NCI-H187 treated with DMSO at 0.1 percent for 48 hours (cell line): ENCODE data around the gene KRT20.
"Not testable (repeated sequence)": the region's sequence is repeated elsewhere in the genome, so short reads cannot be mapped to it uniquely, and the experiment has no call there.

Source experiments
- DNase-seq: peaks from one replicate; lab custom pipeline; 2025; lab: John Stamatoyannopoulos, UW

KRT20 gene

GRCh38 chr17:40884708-40885512 lies at the start of gene KRT20:
KRT20 (minus strand) TSS chr17:40885242; CDS start chr17:40885185, 57 bp downstream.
- no peak for DNase-seq

GRCh38 chr17:40932608-40933007 lies 47.6 kb upstream of the KRT20 start:
- DNase-seq = no peak

- DNase-seq = no peak
Measured at GRCh38 chr17:40931311-40931710, 46.3 kb upstream of the KRT20 start.

- DNase-seq = no peak
Measured at GRCh38 chr17:40926341-40926740, 41.3 kb upstream of the KRT20 start.

- no peak for DNase-seq
Measured at GRCh38 chr17:40922239-40922638, 37.2 kb upstream of the KRT20 start.

- no peak for DNase-seq
Measured at GRCh38 chr17:40921026-40921425, 36.0 kb upstream of the KRT20 start.

GRCh38 chr17:40917116-40917515 lies 32.1 kb upstream of the KRT20 start:
- DNase-seq = not testable (repeated sequence)

- no peak for DNase-seq
Measured at GRCh38 chr17:40916366-40916765, 31.3 kb upstream of the KRT20 start.

- no peak for DNase-seq
Measured at GRCh38 chr17:40915721-40916256, 30.7 kb upstream of the KRT20 start.

- DNase-seq = no peak
Measured at GRCh38 chr17:40915199-40915661, 30.2 kb upstream of the KRT20 start.

- no peak for DNase-seq
Measured at GRCh38 chr17:40914075-40914855, 29.2 kb upstream of the KRT20 start.

GRCh38 chr17:40912486-40913210 lies 27.6 kb upstream of the KRT20 start:
- DNase-seq = no peak

- DNase-seq = no peak
Measured at GRCh38 chr17:40910441-40910841, 25.4 kb upstream of the KRT20 start.

GRCh38 chr17:40909755-40910154 lies 24.7 kb upstream of the KRT20 start:
- DNase-seq = no peak

- DNase-seq = peak; percentile 51
Measured at GRCh38 chr17:40909351-40909750, 24.3 kb upstream of the KRT20 start.

- DNase-seq = no peak
Measured at GRCh38 chr17:40906613-40907012, 21.6 kb upstream of the KRT20 start.

GRCh38 chr17:40905370-40905769 lies 20.3 kb upstream of the KRT20 start:
- DNase-seq = no peak

GRCh38 chr17:40903129-40903847 lies 18.2 kb upstream of the KRT20 start:
- peak; percentile 2 for DNase-seq

- DNase-seq = no peak
Measured at GRCh38 chr17:40902498-40902897, 17.5 kb upstream of the KRT20 start.

- DNase-seq = peak; percentile 8
Measured at GRCh38 chr17:40901981-40902474, 17.0 kb upstream of the KRT20 start.

- no peak for DNase-seq
Measured at GRCh38 chr17:40900809-40901356, 15.8 kb upstream of the KRT20 start.
